Astrocyte (in vitro differentiated cells and primary cell): Measurements from ENCODE around the gene LAMB1. TPM values are rescaled to one million over a fixed set of nuclear protein-coding genes. Genes with fewer than 3 reads are reported as not detected.
A peak's percentile ranks its signal among the peaks of the same experiment; 100 is the strongest.

Experiments
- DNase-seq: peaks from one replicate; pipeline ENCODE4 v3.0.0-alpha.2; 2010; ENCODE audit warnings: low read depth
- FAIRE-seq: peaks from 2 replicates; lab custom pipeline; 2011; peaks lifted over from hg19 to GRCh38; lab: Jason Lieb, UNC
- H2AFZ ChIP-seq: 2 replicates; pipeline ENCODE4 v1.6.0; 2012; ENCODE audit warnings: low read depth, low read length, inconsistent platforms
- H3K27ac ChIP-seq: 2 replicates; pipeline ENCODE4 v1.5.1; 2011; ENCODE audit warnings: low read depth, low read length, inconsistent platforms
- H3K27me3 ChIP-seq: 2 replicates; pipeline ENCODE4 v1.6.0; 2011; ENCODE audit warnings: low read length, inconsistent platforms; ENCODE audit not compliant: insufficient read depth
- H3K36me3 ChIP-seq: 2 replicates; pipeline ENCODE4 v1.5.1; 2011; ENCODE audit warnings: low read length, inconsistent platforms; ENCODE audit not compliant: insufficient read depth
- H3K4me1 ChIP-seq: 2 replicates; pipeline ENCODE4 v1.5.1; 2011; ENCODE audit warnings: low read length, inconsistent platforms; ENCODE audit not compliant: insufficient read depth
- H3K4me2 ChIP-seq: 2 replicates; pipeline ENCODE4 v1.6.0; 2012; ENCODE audit warnings: low read length, inconsistent platforms
- H3K4me3 ChIP-seq: 2 replicates; pipeline ENCODE4 v1.5.1; 2011; ENCODE audit warnings: low read depth, mild to moderate bottlenecking, low read length, inconsistent platforms; ENCODE audit not compliant: insufficient read depth
- H3K79me2 ChIP-seq: 2 replicates; pipeline ENCODE4 v1.6.0; 2012; ENCODE audit warnings: mild to moderate bottlenecking, low read length, inconsistent platforms; ENCODE audit not compliant: insufficient read depth
- H3K9ac ChIP-seq: 2 replicates; pipeline ENCODE4 v1.6.0; 2012; ENCODE audit warnings: mild to moderate bottlenecking, low read length, inconsistent platforms
- H3K9me3 ChIP-seq: 2 replicates; pipeline ENCODE4 v1.5.1; 2012; ENCODE audit warnings: low read depth, mild to moderate bottlenecking, low read length, inconsistent platforms; ENCODE audit not compliant: insufficient read depth
- H4K20me1 ChIP-seq: 2 replicates; pipeline ENCODE4 v1.6.0; 2012; ENCODE audit warnings: low read length, inconsistent platforms; ENCODE audit not compliant: insufficient read depth
- H3K27ac Mint-ChIP-seq: one replicate; pipeline ENCODE4 v1.8.0; 2021; ENCODE audit warnings: mild to moderate bottlenecking, mixed read lengths; ENCODE audit not compliant: unreplicated experiment
- H3K27me3 Mint-ChIP-seq: one replicate; pipeline ENCODE4 v1.8.0; 2021; ENCODE audit warnings: low read depth, mixed read lengths; ENCODE audit not compliant: unreplicated experiment
- H3K36me3 Mint-ChIP-seq: one replicate; pipeline ENCODE4 v1.8.0; 2021; ENCODE audit warnings: low read depth, mixed read lengths; ENCODE audit not compliant: unreplicated experiment
- H3K4me1 Mint-ChIP-seq: one replicate; pipeline ENCODE4 v1.8.0; 2021; ENCODE audit warnings: low read depth, mixed read lengths; ENCODE audit not compliant: unreplicated experiment
- H3K4me3 Mint-ChIP-seq: one replicate; pipeline ENCODE4 v1.8.0; 2021; ENCODE audit warnings: mild to moderate bottlenecking, moderate library complexity, mixed read lengths; ENCODE audit not compliant: unreplicated experiment
- H3K9me3 Mint-ChIP-seq: one replicate; pipeline ENCODE4 v1.8.0; 2021; ENCODE audit warnings: mild to moderate bottlenecking, mixed read lengths; ENCODE audit not compliant: unreplicated experiment
- CTCF ChIP-seq: IDR thresholded peaks from 2 replicates; pipeline ENCODE4 v1.5.1; 2011; ENCODE audit warnings: low read depth, mild to moderate bottlenecking, inconsistent platforms, low read length, moderate library complexity; ENCODE audit not compliant: insufficient read depth
- EZH2 ChIP-seq: IDR thresholded peaks from 2 replicates; pipeline ENCODE4 v1.6.1; 2012; ENCODE audit warnings: mild to moderate bottlenecking, low read length, inconsistent platforms; ENCODE audit not compliant: insufficient read depth
- total RNA-seq: library from RNA; stranded (reverse); gene quantifications from 2 replicates; pipeline ENCODE4 v1.2.1, GENCODE V29; 2021

The LAMB1 gene
- total RNA-seq, 1 donor from 2014 or later: 403 TPM

GRCh38 chr7:108027239-108027638 is 24.3 kb upstream of the LAMB1 start:
- H2AFZ ChIP-seq: no peak overlapping the region
- Mint-ChIP-seq H3K9me3 (no peaks in the 10 kb centered on the region), H3K4me1 (peaks cover 33% of the 10 kb centered on the region), H3K27ac (no peak overlapping the region), H3K36me3 (no peaks in the 10 kb centered on the region), H3K4me3 (no peak overlapping the region), H3K27me3 (no peaks in the 10 kb centered on the region)
- no peaks in the 10 kb centered on the region for H4K20me1 ChIP-seq
- no peaks in the 10 kb centered on the region for H3K9me3 ChIP-seq
- DNase-seq (no peak), FAIRE-seq (no peak)
- no peaks in the 10 kb centered on the region for H3K36me3 ChIP-seq
- H3K4me2 ChIP-seq: no peak overlapping the region
- H3K79me2 ChIP-seq: no peaks in the 10 kb centered on the region
- TF ChIP-seq EZH2 (no peak), CTCF (no peak)
- no peak overlapping the region for H3K9ac ChIP-seq
- no peak overlapping the region for H3K27ac ChIP-seq
- H3K27me3 ChIP-seq: no peaks in the 10 kb centered on the region
- no peak overlapping the region for H3K4me3 ChIP-seq
- H3K4me1 ChIP-seq: peaks cover 21% of the 10 kb centered on the region

GRCh38 chr7:108026647-108027046 is 23.7 kb upstream of the LAMB1 start:
- TF ChIP-seq CTCF (no peak), EZH2 (no peak)
- H3K4me1 ChIP-seq: peaks cover 21% of the 10 kb centered on the region
- H3K36me3 Mint-ChIP-seq: no peaks in the 10 kb centered on the region
- no peaks in the 10 kb centered on the region for H3K79me2 ChIP-seq
- no peak overlapping the region for H3K4me3 ChIP-seq
- no peaks in the 10 kb centered on the region for H3K9me3 Mint-ChIP-seq
- no peaks in the 10 kb centered on the region for H3K27me3 ChIP-seq
- FAIRE-seq (no peak), DNase-seq (peak; percentile 34)
- peak overlapping the region; percentile 1 for H2AFZ ChIP-seq
- no peaks in the 10 kb centered on the region for H3K9me3 ChIP-seq
- H4K20me1 ChIP-seq: no peaks in the 10 kb centered on the region
- H3K27me3 Mint-ChIP-seq: no peaks in the 10 kb centered on the region
- no peak overlapping the region for H3K4me2 ChIP-seq
- H3K27ac ChIP-seq: no peak overlapping the region
- H3K9ac ChIP-seq: no peak overlapping the region
- H3K4me1 Mint-ChIP-seq: peaks cover 33% of the 10 kb centered on the region
- no peak overlapping the region for H3K4me3 Mint-ChIP-seq
- no peaks in the 10 kb centered on the region for H3K36me3 ChIP-seq
- H3K27ac Mint-ChIP-seq: no peak overlapping the region

GRCh38 chr7:108026116-108026515 is 23.2 kb upstream of the LAMB1 start:
- Histone ChIP-seq H3K27me3 (no peaks in the 10 kb centered on the region), H3K4me2 (no peak overlapping the region), H2AFZ (no peak overlapping the region), H3K27ac (no peak overlapping the region), H4K20me1 (no peaks in the 10 kb centered on the region), H3K36me3 (no peaks in the 10 kb centered on the region), H3K9me3 (no peaks in the 10 kb centered on the region), H3K79me2 (no peaks in the 10 kb centered on the region), H3K9ac (no peak overlapping the region), H3K4me1 (peaks cover 21% of the 10 kb centered on the region), H3K4me3 (no peak overlapping the region)
- H3K36me3 Mint-ChIP-seq: no peaks in the 10 kb centered on the region
- TF ChIP-seq EZH2 (no peak), CTCF (no peak)
- FAIRE-seq: no peak
- no peak for DNase-seq
- H3K27me3 Mint-ChIP-seq: no peaks in the 10 kb centered on the region
- no peak overlapping the region for H3K27ac Mint-ChIP-seq
- no peaks in the 10 kb centered on the region for H3K9me3 Mint-ChIP-seq
- peaks cover 31% of the 10 kb centered on the region for H3K4me1 Mint-ChIP-seq
- no peak overlapping the region for H3K4me3 Mint-ChIP-seq
